Panc1 (cell line): ENCODE results near the gene ARID5B. TPM values are rescaled to one million over a fixed set of nuclear protein-coding genes. Genes with fewer than 3 reads are reported as not detected.
A peak's percentile ranks its signal among the peaks of the same experiment; 100 is the strongest.

Experiments
- ATAC-seq: fragments of 200-7000 bp; cut with Tn5 transposase; 2 replicates; pipeline ENCODE4 v1.9.1; 2020; ENCODE audit warnings: mild to moderate bottlenecking, moderate library complexity
- BruUV-seq: library from RNA; stranded (reverse); fragments of 400-500 nt; replicated peaks from 2 replicates; lab custom pipeline; 2021; lab: Mats Ljungman, UMichigan
- CTCF ChIA-PET: fragments of 300-600 bp; sonication (Branson Sonifier 250); formaldehyde crosslinking; loops from one replicate; lab custom pipeline; 2022; ENCODE audit warnings: antibody characterized with exemption; lab: Charles Lee
- POLR2A ChIA-PET: fragments of 300-600 bp; sonication (Branson Sonifier 250); formaldehyde crosslinking; loops from one replicate; lab custom pipeline; 2022; ENCODE audit warnings: antibody characterized with exemption; lab: Charles Lee
- DNase-seq: peaks from one replicate; pipeline ENCODE4 v3.0.0-alpha.2; 2010; ENCODE audit warnings: low read depth, low spot score
- H3K27ac ChIP-seq: 2 replicates; pipeline ENCODE4 v1.5.1; 2011; ENCODE audit warnings: mild to moderate bottlenecking, low read length, inconsistent platforms
- H3K27me3 ChIP-seq: fragments of 200-500 bp; sonication (Bioruptor generic); 2 replicates; pipeline ENCODE4 v1.6.0; 2014; ENCODE audit warnings: low read length, inconsistent platforms; ENCODE audit not compliant: control insufficient read depth, insufficient read depth
- H3K36me3 ChIP-seq: fragments of 200-500 bp; sonication (Bioruptor generic); 2 replicates; pipeline ENCODE4 v1.5.1; 2014; ENCODE audit warnings: inconsistent platforms, mild to moderate bottlenecking, low read length, moderate library complexity; ENCODE audit not compliant: control insufficient read depth, insufficient read depth
- H3K4me1 ChIP-seq: 2 replicates; pipeline ENCODE4 v1.5.1; 2011; ENCODE audit warnings: inconsistent platforms, mild to moderate bottlenecking, low read length, moderate library complexity; ENCODE audit not compliant: control insufficient read depth, insufficient read depth
- H3K4me3 ChIP-seq, 2 experiments: 2 replicates each; pipeline ENCODE4 v1.5.1; 2011 to 2012; ENCODE audit warnings: low read depth in 2 of 2, low read length in 2 of 2, mild to moderate bottlenecking in 2 of 2, inconsistent platforms in 1 of 2, moderate library complexity in 1 of 2
- H3K9me3 ChIP-seq: fragments of 200-500 bp; sonication (Bioruptor generic); 2 replicates; pipeline ENCODE4 v1.5.1; 2014; ENCODE audit warnings: low read depth, mild to moderate bottlenecking, inconsistent platforms, low read length, moderate library complexity; ENCODE audit not compliant: control insufficient read depth, insufficient read depth
- CTCF ChIP-seq: fragments of 450-650 bp; IDR thresholded peaks from 2 replicates; pipeline ENCODE4 v1.5.1; 2017; ENCODE audit warnings: mild to moderate bottlenecking
- POLR2AphosphoS5 ChIP-seq: IDR thresholded peaks from 2 replicates; pipeline ENCODE4 v1.6.1; 2012; ENCODE audit warnings: mild to moderate bottlenecking, low read depth, low read length, moderate library complexity
- REST ChIP-seq, 2 experiments: IDR thresholded peaks; 2 replicates each; pipeline ENCODE4 v1.6.1; 2011 to 2012; ENCODE audit warnings: low read depth in 2 of 2, control low read depth in 1 of 2, low read length in 1 of 2, mild to moderate bottlenecking in 1 of 2, moderate library complexity in 1 of 2; ENCODE audit not compliant: insufficient read depth in 1 of 2
- SIN3A ChIP-seq: IDR thresholded peaks from 2 replicates; pipeline ENCODE4 v1.6.1; 2012; ENCODE audit warnings: low read depth, mild to moderate bottlenecking, low read length, moderate library complexity, borderline replicate concordance; ENCODE audit not compliant: insufficient read depth
- TCF7L2 ChIP-seq: IDR thresholded peaks from 2 replicates; pipeline ENCODE4 v1.6.1; 2011; ENCODE audit warnings: mild to moderate bottlenecking, low read depth, low read length, inconsistent platforms
- in situ Hi-C: cut with HindIII; loops from 2 replicates; pipeline ENCODE4 v1.10.0; 2016; ENCODE audit warnings: low sequenced_read_pairs, low pct_unique_long_range_greater_than_20kb
- intact Hi-C: fragments of 100-400 bp; cut with micrococcal nuclease; formaldehyde crosslinking; loops from one replicate; pipeline ENCODE4 v1.10.0; 2022; ENCODE audit not compliant: unreplicated experiment
- total RNA-seq: library from RNA; stranded (reverse); gene quantifications from one replicate; pipeline ENCODE4 v1.2.1, GENCODE V29; 2021; ENCODE audit not compliant: unreplicated experiment

The ARID5B gene
- total RNA-seq, 1 experiment from 2014 or later, result 22.7 TPM

- Histone ChIP-seq H3K4me1 (peaks cover 75% of the 10 kb centered on the region), H3K36me3 (peaks cover 7% of the 10 kb centered on the region), H3K27me3 (no peaks in the 10 kb centered on the region), H3K9me3 (no peaks in the 10 kb centered on the region), H3K4me3 (peak overlapping the region; percentile 40 to 68; a peak in 3 of 4 replicates), H3K27ac (peak overlapping the region; percentile 87)
- in situ Hi-C loops, result no loop called here
- POLR2A ChIA-PET, result no interaction called here
- DNase-seq (no peak), ATAC-seq (no peak)
- no TSS peak for BruUV-seq
- intact Hi-C loops, result loop anchor here (5.0 kb wide), 1 partner anchor 146 kb away; the partner anchor contains the start of gene ARID5B
- CTCF ChIA-PET, result interaction anchor here (0.6 to 1.5 kb wide), 2 partner anchors 10 to 11 kb away, joined by 3 to 5 read pairs; no protein-coding TSS in a partner anchor
- TF ChIP-seq SIN3A (no peak), CTCF (no peak), TCF7L2 (no peak), POLR2AphosphoS5 (no peak), REST (IDR thresholded peaks at IDR 0.05; ENCODE audit: insufficient read depth in 1 of 2, low read depth in 2 of 2, low read length in 1 of 2) (no peak)
These were observed 147.0 kb downstream of the ARID5B start for GRCh38 chr10:62048470-62048869.

GRCh38 chr10:62048919-62049623, 147.6 kb downstream of the ARID5B start:
- peak; percentile 88 for DNase-seq
- H3K27me3 ChIP-seq, result no peaks in the 10 kb centered on the region
- no TSS peak for BruUV-seq
- TF ChIP-seq POLR2AphosphoS5 (peak; percentile 89), TCF7L2 (0 out of 2 replicates have a peak, but pooled peaks have one; percentile 68), REST (IDR thresholded peaks at IDR 0.05; ENCODE audit: insufficient read depth in 1 of 2, low read depth in 2 of 2, low read length in 1 of 2) (no peak), CTCF (no peak), SIN3A (peak; percentile 99)
- ChIA-PET POLR2A (interaction anchor here (1.3 kb wide), 1 partner anchor 11 kb away, joined by 4 read pairs; no protein-coding TSS in a partner anchor), CTCF (interaction anchor here (0.6 to 1.5 kb wide), 2 partner anchors 10 to 12 kb away, joined by 3 to 5 read pairs; no protein-coding TSS in a partner anchor)
- in situ Hi-C loops, result no loop called here
- no peaks in the 10 kb centered on the region for H3K9me3 ChIP-seq
- ATAC-seq, result peak; percentile 91
- H3K27ac ChIP-seq, result peak overlapping the region; percentile 87
- H3K4me1 ChIP-seq, result peaks cover 70% of the 10 kb centered on the region
- peak overlapping the region; percentile 40 to 68 for H3K4me3 ChIP-seq
- intact Hi-C loops, result loop anchor here (5.0 kb wide), 1 partner anchor 147 kb away; the partner anchor contains the start of gene ARID5B
- H3K36me3 ChIP-seq, result peaks cover 7% of the 10 kb centered on the region
